RWPE1 (cell line): ENCODE data around the gene ARSA.

ENCODE experiments used
- CTCF ChIA-PET: fragments of 350-600 bp; sonication (Branson Sonifier 250); formaldehyde crosslinking; extraction: SDS; loops from one replicate; lab custom pipeline; 2021; lab: Yijun Ruan, JAX
- POLR2A ChIA-PET: fragments of 400-600 bp; formaldehyde crosslinking; extraction: SDS; loops from one replicate; lab custom pipeline; 2020; ENCODE audit warnings: antibody characterized with exemption; ENCODE audit not compliant: low non-redundant PET; lab: Yijun Ruan, JAX
- DNase-seq: peaks from one replicate; pipeline ENCODE4 v3.0.0; 2012; ENCODE audit warnings: low spot score
- H3K27ac ChIP-seq: fragments of 450-650 bp; 2 replicates; pipeline ENCODE4 v1.5.1; 2017
- CTCF ChIP-seq: fragments of 450-650 bp; conservative IDR thresholded peaks from 2 replicates; pipeline ENCODE4 v1.5.1; 2017; ENCODE audit warnings: low read depth, mild to moderate bottlenecking

ARSA gene

GRCh38 chr22:50633771-50634170, 5.8 kb upstream of the ARSA start:
- ChIA-PET CTCF (interaction anchor here (1.1 kb wide), 1 partner anchor 393 kb away, joined by 3 read pairs; no protein-coding TSS in a partner anchor), POLR2A (no interaction called here)
- no peak for DNase-seq
- TF ChIP-seq CTCF: no peak
- no peak overlapping the region for H3K27ac ChIP-seq

DNA sequence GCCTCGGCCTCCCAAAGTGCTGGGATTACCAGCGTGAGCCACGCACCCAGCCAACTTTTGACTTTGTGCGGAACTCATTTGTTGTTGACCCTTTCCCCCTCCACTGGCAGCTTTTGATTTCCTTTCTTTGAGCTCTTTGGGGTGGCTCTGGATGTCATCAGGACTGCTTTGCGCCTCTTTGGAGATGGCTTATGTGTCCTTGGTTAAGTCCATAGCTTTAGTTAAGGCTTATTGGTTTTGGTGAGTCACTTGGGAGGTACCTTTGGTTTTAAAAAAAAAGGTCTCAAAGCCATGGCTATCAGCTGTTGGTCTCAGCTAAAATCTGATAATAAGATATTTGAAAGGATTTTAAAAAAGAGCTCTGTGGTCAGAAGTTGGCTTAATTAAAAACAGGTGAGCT, 5.1 kb upstream of the ARSA start:
- no peak overlapping the region for H3K27ac ChIP-seq
- POLR2A ChIA-PET: no interaction called here
- no peak for TF ChIP-seq CTCF
- DNase-seq: no peak
- CTCF ChIA-PET: interaction anchor here (1.1 kb wide), 1 partner anchor 392 kb away, joined by 3 read pairs; no protein-coding TSS in a partner anchor

GRCh38 chr22:50630376-50630775, 2.4 kb upstream of the ARSA start:
- CTCF ChIA-PET: no interaction called here
- DNase-seq: no peak
- no peak for TF ChIP-seq CTCF
- H3K27ac ChIP-seq: no peak overlapping the region
- POLR2A ChIA-PET: interaction anchor here (0.6 kb wide), 1 partner anchor 12 kb away, joined by 5 read pairs; no protein-coding TSS in a partner anchor

DNA sequence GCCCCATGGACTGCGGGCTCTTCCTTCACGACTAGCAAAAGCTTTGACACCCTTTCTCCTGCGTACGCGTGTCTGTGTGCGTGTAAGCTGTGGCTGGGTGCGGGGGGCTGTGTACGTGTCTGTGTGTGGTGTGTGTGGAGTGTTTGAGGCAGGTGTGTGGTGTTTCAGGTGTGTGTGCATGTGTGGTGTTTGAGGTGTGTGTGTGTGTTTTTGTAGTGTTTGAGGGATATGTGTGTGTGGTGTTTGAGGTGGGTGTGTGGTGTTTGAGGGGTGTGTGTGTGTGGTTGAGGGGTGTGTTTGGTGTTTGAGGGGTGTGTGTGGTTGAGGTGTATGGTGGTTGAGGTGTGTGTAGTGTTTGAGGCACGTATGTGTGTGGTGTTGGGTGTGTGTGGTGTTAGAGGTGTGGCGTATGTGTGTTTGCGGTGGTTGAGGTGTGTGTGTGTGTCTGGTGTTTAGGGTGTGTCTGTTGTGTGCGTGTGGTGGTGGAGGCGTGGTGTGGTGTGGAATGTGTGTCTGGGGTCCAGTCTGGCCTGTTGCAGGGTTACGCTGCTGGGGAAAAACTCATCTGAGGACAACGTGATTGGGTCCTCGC, 687 bp upstream of the ARSA start:
- CTCF ChIA-PET: interaction anchor here (0.9 kb wide), 1 partner anchor 63 kb away, joined by 3 read pairs; no protein-coding TSS in a partner anchor

GRCh38 chr22:50626850-50627641, 906 bp downstream of the ARSA start:
- ChIA-PET POLR2A (no interaction called here), CTCF (interaction anchor here (0.7 kb wide), 1 partner anchor 64 kb away, joined by 3 read pairs; no protein-coding TSS in a partner anchor)
- DNase-seq: no peak
- peak overlapping the region; percentile 67 for H3K27ac ChIP-seq
- no peak for TF ChIP-seq CTCF

More for the DNA sequence above, 687 bp upstream of the ARSA start:
- no peak for DNase-seq
- TF ChIP-seq CTCF: no peak
- H3K27ac ChIP-seq: peak overlapping the region; percentile 67
- POLR2A ChIA-PET: no interaction called here

DNA sequence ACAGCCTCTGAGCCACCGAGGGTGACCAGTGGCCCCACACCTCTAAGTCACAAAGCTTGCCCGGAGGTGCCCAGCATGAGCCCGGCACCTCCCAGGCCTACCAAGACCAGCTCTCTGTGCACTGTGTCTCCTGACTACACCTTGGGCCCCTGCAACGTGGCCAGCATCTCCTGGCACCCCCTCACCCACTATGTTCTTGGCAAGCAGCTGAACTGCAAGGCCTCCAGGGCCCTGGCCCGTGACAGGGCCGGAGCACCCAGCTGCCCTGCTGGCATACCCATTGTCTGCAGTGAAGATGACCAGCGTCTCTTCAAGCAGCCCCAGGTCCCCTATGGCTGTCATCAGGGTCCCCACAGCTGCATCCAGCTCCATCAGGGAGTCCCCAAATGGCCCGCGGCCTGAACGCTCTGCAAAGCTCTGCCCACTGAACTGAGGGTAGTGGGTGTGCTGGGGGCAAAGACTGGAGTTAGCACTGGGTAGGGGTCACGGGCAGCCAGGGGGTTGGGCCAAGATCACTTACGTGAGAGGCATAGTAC, 1.6 kb downstream of the ARSA start:
- POLR2A ChIA-PET: no interaction called here
- TF ChIP-seq CTCF: no peak
- DNase-seq: no peak
- H3K27ac ChIP-seq: peak overlapping the region; percentile 67; the same call in 1 of the 2 replicates
- CTCF ChIA-PET: interaction anchor here (0.7 kb wide), 1 partner anchor 65 kb away, joined by 3 read pairs; no protein-coding TSS in a partner anchor
